HG02623 (cell line): Measurements from ENCODE around the gene TAF6.
A peak's percentile ranks its signal among the peaks of the same experiment; 100 is the strongest.

Experiments used
- ATAC-seq: cut with Tn5 transposase; IDR thresholded peaks from one replicate; pipeline ENCODE4 v1.9.1; 2021; ENCODE audit warnings: moderate library complexity; ENCODE audit not compliant: unreplicated experiment

Gene TAF6

GRCh38 chr7:100124301-100125230 lies 5.4 kb upstream of the TAF6 start:
- ATAC-seq, result no peak

- no peak for ATAC-seq
Measured at GRCh38 chr7:100122568-100122967, 3.4 kb upstream of the TAF6 start.

- ATAC-seq, result no peak
Measured at GRCh38 chr7:100122067-100122466, 2.9 kb upstream of the TAF6 start.

GRCh38 chr7:100120733-100121036 lies 1.5 kb upstream of the TAF6 start:
- no peak for ATAC-seq

- ATAC-seq, result no peak
Measured at GRCh38 chr7:100119970-100120732, 993 bp upstream of the TAF6 start.

- no peak for ATAC-seq
Measured at GRCh38 chr7:100118388-100119071, 628 bp downstream of the TAF6 start.

GRCh38 chr7:100115026-100115425 lies 4.1 kb downstream of the TAF6 start:
- ATAC-seq, result no peak

GRCh38 chr7:100111914-100112313 lies 7.2 kb downstream of the TAF6 start:
- ATAC-seq, result no peak

- ATAC-seq, result no peak
Measured at GRCh38 chr7:100111156-100111555, 8.0 kb downstream of the TAF6 start.

GRCh38 chr7:100109521-100110163 lies 9.5 kb downstream of the TAF6 start:
- no peak for ATAC-seq

GRCh38 chr7:100107890-100108289 lies 11.3 kb downstream of the TAF6 start:
- no peak for ATAC-seq

GRCh38 chr7:100107125-100107737 lies 11.9 kb downstream of the TAF6 start:
- ATAC-seq, result no peak

- ATAC-seq, result no peak
Measured at GRCh38 chr7:100106633-100107032, 12.5 kb downstream of the TAF6 start.

GRCh38 chr7:100105534-100105933 lies 13.6 kb downstream of the TAF6 start:
- no peak for ATAC-seq

GRCh38 chr7:100102950-100103840 lies 16.0 kb downstream of the TAF6 start:
- ATAC-seq, result no peak

- ATAC-seq, result peak; percentile 71
Measured at GRCh38 chr7:100101016-100101862, 17.9 kb downstream of the TAF6 start, which contains the start of the genes AP4M1 and MCM7. TSS of gene AP4M1 (plus strand) at chr7:100101643. CDS start at chr7:100101715, 72 bp downstream. TSS of gene MCM7 (minus strand) at chr7:100101397. CDS start at chr7:100101294, 103 bp downstream.

- ATAC-seq, result peak; percentile 69
Measured at GRCh38 chr7:100100420-100101015, 18.6 kb downstream of the TAF6 start.

GRCh38 chr7:100099452-100099851 lies 19.7 kb downstream of the TAF6 start:
- no peak for ATAC-seq
